H1 (cell line): Measurements from ENCODE around the gene RBM38. TPM values are rescaled to one million over a fixed set of nuclear protein-coding genes. Genes with fewer than 3 reads are reported as not detected.

Source experiments
- polyA plus RNA-seq, 7 experiments: library from polyadenylated mRNA; depleted of rRNA in 3 of 7; stranded (reverse) in 5 of 7; unstranded in 2 of 7; fragments of >200 nt in 5 of 7; fragments of 200-250 nt in 2 of 7; gene quantifications; 1 replicate in 5 of 7; 2 replicates in 1 of 7; 4 replicates in 1 of 7; pipeline versions ENCODE4 v1.2.1 to v1.2.3, GENCODE V29; 2011 to 2013; ENCODE audit warnings: missing spikeins in 2 of 7, mixed read lengths in 2 of 7
- total RNA-seq: library from RNA; stranded (reverse); fragmentation: NEBNext Ultra II Directional; extraction: Animal tissue kit (Norgen Biotek cat#: 25700); gene quantifications from 2 replicates; pipeline ENCODE4 v1.2.1, GENCODE V29; 2021
- TF ChIP-seq, protein P1 (sequence below), 3 experiments: IDR thresholded peaks; 1 replicate in 2 of 3; 2 replicates in 1 of 3; pipeline versions ENCODE4 v1.5.1 to v1.6.1; 2011; ENCODE audit warnings: low read length in 3 of 3, mild to moderate bottlenecking in 3 of 3, inconsistent platforms in 2 of 3, low read depth in 1 of 3, moderate library complexity in 1 of 3; ENCODE audit not compliant: insufficient read depth in 1 of 3; ENCODE audit errors: control extremely low read depth in 1 of 3

Gene RBM38
- total and polyA plus RNA-seq, 2 of the 8 experiments (the other 6 are each of a cell fraction or from before 2014, with no cell fraction given): 57.7 to 109 TPM

GRCh38 chr20:57352305-57352704 is 38.9 kb upstream of the RBM38 start (continued):
- TF ChIP-seq, protein P1, sequence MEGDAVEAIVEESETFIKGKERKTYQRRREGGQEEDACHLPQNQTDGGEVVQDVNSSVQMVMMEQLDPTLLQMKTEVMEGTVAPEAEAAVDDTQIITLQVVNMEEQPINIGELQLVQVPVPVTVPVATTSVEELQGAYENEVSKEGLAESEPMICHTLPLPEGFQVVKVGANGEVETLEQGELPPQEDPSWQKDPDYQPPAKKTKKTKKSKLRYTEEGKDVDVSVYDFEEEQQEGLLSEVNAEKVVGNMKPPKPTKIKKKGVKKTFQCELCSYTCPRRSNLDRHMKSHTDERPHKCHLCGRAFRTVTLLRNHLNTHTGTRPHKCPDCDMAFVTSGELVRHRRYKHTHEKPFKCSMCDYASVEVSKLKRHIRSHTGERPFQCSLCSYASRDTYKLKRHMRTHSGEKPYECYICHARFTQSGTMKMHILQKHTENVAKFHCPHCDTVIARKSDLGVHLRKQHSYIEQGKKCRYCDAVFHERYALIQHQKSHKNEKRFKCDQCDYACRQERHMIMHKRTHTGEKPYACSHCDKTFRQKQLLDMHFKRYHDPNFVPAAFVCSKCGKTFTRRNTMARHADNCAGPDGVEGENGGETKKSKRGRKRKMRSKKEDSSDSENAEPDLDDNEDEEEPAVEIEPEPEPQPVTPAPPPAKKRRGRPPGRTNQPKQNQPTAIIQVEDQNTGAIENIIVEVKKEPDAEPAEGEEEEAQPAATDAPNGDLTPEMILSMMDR (IDR thresholded peaks at IDR 0.05; ENCODE audit: control extremely low read depth in 1 of 3, insufficient read depth in 1 of 3, low read depth in 1 of 3, low read length in 3 of 3): no peak
